K562 (cell line): ENCODE results near the gene CHAC1. TPM values are rescaled to one million over a fixed set of nuclear protein-coding genes. Genes with fewer than 3 reads are reported as not detected.

Experiments used
- ATAC-seq: fragments of 200-7000 bp; cut with Tn5 transposase; 3 replicates; pipeline ENCODE4 v1.9.1; 2020; ENCODE audit warnings: moderate library complexity
- BruUV-seq: library from RNA; stranded (reverse); fragments of 400-500 nt; replicated peaks from 2 replicates; lab custom pipeline; 2021; lab: Mats Ljungman, UMichigan
- CTCF ChIA-PET: fragments of 300-600 bp; formaldehyde crosslinking; extraction: SDS; loops from one replicate; lab custom pipeline; 2021; ENCODE audit warnings: low intra/inter-chr PET ratio; lab: Yijun Ruan, JAX
- POLR2A ChIA-PET: fragments of 300-600, 350-650 bp; sonication (Branson Sonifier 250); formaldehyde crosslinking; extraction: SDS; loops from one replicate; lab custom pipeline; 2021; ENCODE audit warnings: antibody characterized with exemption, inconsistent platforms; lab: Yijun Ruan, JAX
- DNase-seq, 4 experiments: peaks; one replicate each; pipeline versions ENCODE4 v3.0.0 to v3.0.0-alpha.2; 2011 to 2018; ENCODE audit warnings: low spot score in 3 of 4, mixed read lengths in 3 of 4; ENCODE audit errors: extremely low read depth in 1 of 4
- FAIRE-seq: peaks from 2 replicates; lab custom pipeline; 2011; peaks lifted over from hg19 to GRCh38; lab: Jason Lieb, UNC
- H2AFZ ChIP-seq: 2 replicates; pipeline ENCODE4 v1.6.0; 2011; ENCODE audit warnings: low read depth, low read length, control low read depth, inconsistent platforms
- H3K27ac ChIP-seq: fragments of 200-600 bp; 3 replicates; pipeline ENCODE4 v1.8.0; 2011; ENCODE audit warnings: low read depth, mild to moderate bottlenecking, control low read depth, inconsistent platforms, low read length, moderate library complexity, mixed read lengths; ENCODE audit errors: extremely low read depth
- H3K27me3 ChIP-seq, 2 experiments: fragments of 300-600 bp in 1 of 2; 2 replicates in 1 of 2; 3 replicates in 1 of 2; pipeline versions ENCODE4 v1.6.0 to v1.8.0; 2011; ENCODE audit warnings: inconsistent platforms in 2 of 2, low read length in 2 of 2, mild to moderate bottlenecking in 1 of 2, mixed read lengths in 1 of 2, moderate library complexity in 1 of 2; ENCODE audit not compliant: control insufficient read depth in 2 of 2, insufficient read depth in 2 of 2
- H3K36me3 ChIP-seq: fragments of 300-600 bp; 3 replicates; pipeline ENCODE4 v1.8.0; 2011; ENCODE audit warnings: mild to moderate bottlenecking, low read length, inconsistent platforms; ENCODE audit not compliant: control insufficient read depth, insufficient read depth
- H3K4me1 ChIP-seq, 2 experiments: fragments of 200-600 bp in 1 of 2; replicated peaks in 1 of 2; 2 replicates in 1 of 2; 3 replicates in 1 of 2; pipeline versions ENCODE4 v1.5.1 to v1.8.0; 2011; ENCODE audit warnings: inconsistent platforms in 2 of 2, low read length in 2 of 2, mild to moderate bottlenecking in 1 of 2, mixed read lengths in 1 of 2, moderate library complexity in 1 of 2; ENCODE audit not compliant: control insufficient read depth in 2 of 2, insufficient read depth in 2 of 2
- H3K4me2 ChIP-seq: 2 replicates; pipeline ENCODE4 v1.6.1; 2011; ENCODE audit warnings: low read length, control low read depth, inconsistent platforms, mixed read lengths; ENCODE audit not compliant: insufficient read depth
- H3K4me3 ChIP-seq: fragments of 200-600 bp; sonication (generic), shearing (Covaris generic); 2 replicates; pipeline ENCODE4 v1.5.1; 2016; ENCODE audit warnings: control low read depth, inconsistent platforms
- H3K79me2 ChIP-seq: fragments of 200-600 bp; 3 replicates; pipeline ENCODE4 v1.8.0; 2011; ENCODE audit warnings: low read length, inconsistent platforms; ENCODE audit not compliant: control insufficient read depth, insufficient read depth
- H3K9ac ChIP-seq, 2 experiments: 2 replicates each; pipeline versions ENCODE4 v1.6.0 to v1.6.1; 2011; ENCODE audit warnings: low read depth in 2 of 2, low read length in 2 of 2, control low read depth in 1 of 2, inconsistent platforms in 1 of 2, mild to moderate bottlenecking in 1 of 2, mixed read lengths in 1 of 2; ENCODE audit not compliant: insufficient read depth in 1 of 2
- H3K9me1 ChIP-seq: one replicate; pipeline ENCODE4 v1.6.0; 2011; ENCODE audit warnings: inconsistent platforms, mild to moderate bottlenecking, low read length, moderate library complexity; ENCODE audit not compliant: control insufficient read depth, insufficient read depth
- H3K9me3 ChIP-seq: replicated peaks from 2 replicates; pipeline ENCODE4 v1.5.1; 2011; ENCODE audit warnings: low read depth, low read length, inconsistent platforms; ENCODE audit not compliant: control insufficient read depth, insufficient read depth
- H4K20me1 ChIP-seq: replicated peaks from 2 replicates; pipeline ENCODE4 v1.6.1; 2011; ENCODE audit warnings: low read length, inconsistent platforms, mixed read lengths; ENCODE audit not compliant: control insufficient read depth, insufficient read depth
- EZH2 ChIP-seq: IDR thresholded peaks from 2 replicates; pipeline ENCODE4 v1.6.1; 2012; ENCODE audit warnings: low read depth, mild to moderate bottlenecking, inconsistent platforms, low read length, borderline replicate concordance
- KLF13 ChIP-seq: fragments of 450-650 bp; IDR thresholded peaks from 2 replicates; pipeline ENCODE4 v1.6.1; 2016; ENCODE audit warnings: missing genetic modification characterization, low read depth, mild to moderate bottlenecking, missing compliant biosample characterization, moderate library complexity, borderline replicate concordance
- MED1 ChIP-seq: sonication (generic); formaldehyde crosslinking; IDR thresholded peaks from 2 replicates; pipeline ENCODE4 v1.8.1; 2023; ENCODE audit warnings: missing genetic modification reagents, borderline replicate concordance
- NCOR1 ChIP-seq: fragments of 450-650 bp; IDR thresholded peaks from 2 replicates; pipeline ENCODE4 v1.6.1; 2016; ENCODE audit warnings: mild to moderate bottlenecking, moderate library complexity
- POLR2AphosphoS2 ChIP-seq: IDR thresholded peaks from 2 replicates; pipeline ENCODE4 v1.6.1; 2012; ENCODE audit warnings: low read length, improper control_type of control experiment
- ZNF764 ChIP-seq: fragments of 250-450 bp; sonication (Bioruptor Pico); IDR thresholded peaks from 2 replicates; pipeline ENCODE4 v1.4.0; 2020; ENCODE audit warnings: low read depth, mild to moderate bottlenecking, moderate library complexity
- WGBS: fragments of 100-300 bp; shearing (Covaris generic); methylation state at CpG from one replicate; pipeline ENCODE4 v1.1.6; 2016; ENCODE audit warnings: low coverage, mixed read lengths; ENCODE audit not compliant: insufficient coverage; ENCODE audit errors: missing lambda C conversion rate; 5-methylcytosine and 5-hydroxymethylcytosine counted together
- in situ Hi-C: fragments of 300-500 bp; cut with MboI; formaldehyde crosslinking; loops from 4 replicates; pipeline ENCODE4 v1.15.0; 2018; ENCODE audit warnings: inconsistent platforms, mixed read lengths
- intact Hi-C: fragments of 100-400 bp; cut with micrococcal nuclease; formaldehyde crosslinking; loops from 2 replicates; pipeline ENCODE4 v1.14.2; 2022
- polyA plus RNA-seq, 8 experiments: library from polyadenylated mRNA; depleted of rRNA in 4 of 8; stranded (reverse) in 5 of 8; unstranded in 3 of 8; fragments of >200 nt; fragmentation: Nextera tagmentation in 2 of 8; fragmentation: Illumina TruSeq in 1 of 8; extraction: Ambion mirVana in 2 of 8; extraction: Trizol in 1 of 8; gene quantifications; 2 replicates each; pipeline versions ENCODE4 v1.2.1 to v1.2.3, GENCODE V29; 2011 to 2014; ENCODE audit warnings: inconsistent platforms in 1 of 8, missing spikeins in 1 of 8
- total RNA-seq, 7 experiments: library from RNA; depleted of rRNA in 6 of 7; stranded (reverse); fragments of >200 nt in 6 of 7; fragmentation: Illumina TruSeq in 2 of 7; extraction: Trizol in 2 of 7; gene quantifications; 2 replicates each; pipeline versions ENCODE4 v1.2.1 to v1.2.3, GENCODE V29; 2011 to 2021; ENCODE audit warnings: low replicate concordance in 1 of 7
- TF ChIP-seq, protein P1 (sequence below): fragments of 250-450 bp; sonication (Bioruptor Pico); IDR thresholded peaks from 2 replicates; pipeline ENCODE4 v1.8.0; 2022; ENCODE audit warnings: inconsistent platforms, mild to moderate bottlenecking, moderate library complexity, borderline replicate concordance
- TF ChIP-seq, protein P2 (sequence below): fragments of 450-650 bp; IDR thresholded peaks from 2 replicates; pipeline ENCODE4 v1.6.1; 2017; ENCODE audit warnings: mild to moderate bottlenecking, moderate library complexity
- TF ChIP-seq, protein P3 (sequence below): fragments of 450-650 bp; conservative IDR thresholded peaks from 2 replicates; pipeline ENCODE4 v1.6.1; 2016; ENCODE audit warnings: missing genetic modification characterization, low read depth, mild to moderate bottlenecking, control low read depth, missing compliant biosample characterization
- TF ChIP-seq, protein P4 (sequence below), 2 experiments: fragments of 450-650 bp; formaldehyde crosslinking in 1 of 2; IDR thresholded peaks; 2 replicates each; pipeline versions ENCODE4 v1.4.0 to v1.6.1; 2014 to 2020; ENCODE audit warnings: mild to moderate bottlenecking in 2 of 2, borderline replicate concordance in 1 of 2, low read depth in 1 of 2

CHAC1 gene
- total and polyA plus RNA-seq, 9 of the 15 experiments (the other 6 are each of a cell fraction or from before 2014, with no cell fraction given) = 0.47 to 39.0 (median 7.5) TPM

DNA sequence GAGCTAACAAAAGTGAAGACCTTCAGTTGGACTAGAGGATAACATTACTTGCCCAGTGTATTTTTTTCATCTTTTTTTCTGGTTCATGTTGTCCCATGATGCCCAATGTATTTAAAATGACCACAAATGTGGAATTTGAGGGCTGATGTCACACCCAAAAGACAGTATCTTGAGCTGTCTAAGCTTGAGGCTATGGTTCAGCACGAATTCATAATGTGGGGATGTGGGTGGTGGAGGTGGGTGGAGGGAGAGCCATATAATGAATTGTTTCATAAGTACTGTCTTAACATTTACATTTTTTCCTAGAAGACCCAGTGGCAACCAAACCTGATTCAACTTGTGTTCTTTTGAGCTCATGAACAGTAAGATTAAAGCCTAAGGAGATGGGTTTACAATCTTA is 37.5 kb downstream of the CHAC1 start:
- H2AFZ ChIP-seq = no peak overlapping the region
- H3K27ac ChIP-seq = no peak overlapping the region
- ATAC-seq (no peak), DNase-seq (no peak), FAIRE-seq (no peak)
- H3K4me3 ChIP-seq = no peak overlapping the region
- H3K36me3 ChIP-seq = peaks cover 80% of the 10 kb centered on the region
- no peaks in the 10 kb centered on the region for H3K27me3 ChIP-seq
- no peaks in the 10 kb centered on the region for H3K9me3 ChIP-seq
- no peak overlapping the region for H3K9ac ChIP-seq
- ChIA-PET POLR2A (no interaction called here), CTCF (no interaction called here)
- H3K9me1 ChIP-seq = no peaks in the 10 kb centered on the region
- BruUV-seq = no TSS peak
- H3K4me1 ChIP-seq = no peaks in the 10 kb centered on the region
- H3K4me2 ChIP-seq = no peak overlapping the region
- no peaks in the 10 kb centered on the region for H4K20me1 ChIP-seq
- in situ Hi-C loops = no loop called here
- intact Hi-C loops = no loop called here
- H3K79me2 ChIP-seq = no peaks in the 10 kb centered on the region
- 0% methylated on average over 1 of the region's 1 CpG for WGBS
- TF ChIP-seq NCOR1 (no peak), EZH2 (no peak), POLR2AphosphoS2 (no peak), KLF13 (tag) (no peak), MED1 (CRISPR knock-in tag) (no peak), ZNF764 (CRISPR knock-in tag) (no peak)
- TF ChIP-seq, protein P1, sequence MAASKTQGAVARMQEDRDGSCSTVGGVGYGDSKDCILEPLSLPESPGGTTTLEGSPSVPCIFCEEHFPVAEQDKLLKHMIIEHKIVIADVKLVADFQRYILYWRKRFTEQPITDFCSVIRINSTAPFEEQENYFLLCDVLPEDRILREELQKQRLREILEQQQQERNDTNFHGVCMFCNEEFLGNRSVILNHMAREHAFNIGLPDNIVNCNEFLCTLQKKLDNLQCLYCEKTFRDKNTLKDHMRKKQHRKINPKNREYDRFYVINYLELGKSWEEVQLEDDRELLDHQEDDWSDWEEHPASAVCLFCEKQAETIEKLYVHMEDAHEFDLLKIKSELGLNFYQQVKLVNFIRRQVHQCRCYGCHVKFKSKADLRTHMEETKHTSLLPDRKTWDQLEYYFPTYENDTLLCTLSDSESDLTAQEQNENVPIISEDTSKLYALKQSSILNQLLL = no peak
- TF ChIP-seq, protein P2, sequence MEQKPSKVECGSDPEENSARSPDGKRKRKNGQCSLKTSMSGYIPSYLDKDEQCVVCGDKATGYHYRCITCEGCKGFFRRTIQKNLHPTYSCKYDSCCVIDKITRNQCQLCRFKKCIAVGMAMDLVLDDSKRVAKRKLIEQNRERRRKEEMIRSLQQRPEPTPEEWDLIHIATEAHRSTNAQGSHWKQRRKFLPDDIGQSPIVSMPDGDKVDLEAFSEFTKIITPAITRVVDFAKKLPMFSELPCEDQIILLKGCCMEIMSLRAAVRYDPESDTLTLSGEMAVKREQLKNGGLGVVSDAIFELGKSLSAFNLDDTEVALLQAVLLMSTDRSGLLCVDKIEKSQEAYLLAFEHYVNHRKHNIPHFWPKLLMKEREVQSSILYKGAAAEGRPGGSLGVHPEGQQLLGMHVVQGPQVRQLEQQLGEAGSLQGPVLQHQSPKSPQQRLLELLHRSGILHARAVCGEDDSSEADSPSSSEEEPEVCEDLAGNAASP = no peak
- TF ChIP-seq, protein P3, sequence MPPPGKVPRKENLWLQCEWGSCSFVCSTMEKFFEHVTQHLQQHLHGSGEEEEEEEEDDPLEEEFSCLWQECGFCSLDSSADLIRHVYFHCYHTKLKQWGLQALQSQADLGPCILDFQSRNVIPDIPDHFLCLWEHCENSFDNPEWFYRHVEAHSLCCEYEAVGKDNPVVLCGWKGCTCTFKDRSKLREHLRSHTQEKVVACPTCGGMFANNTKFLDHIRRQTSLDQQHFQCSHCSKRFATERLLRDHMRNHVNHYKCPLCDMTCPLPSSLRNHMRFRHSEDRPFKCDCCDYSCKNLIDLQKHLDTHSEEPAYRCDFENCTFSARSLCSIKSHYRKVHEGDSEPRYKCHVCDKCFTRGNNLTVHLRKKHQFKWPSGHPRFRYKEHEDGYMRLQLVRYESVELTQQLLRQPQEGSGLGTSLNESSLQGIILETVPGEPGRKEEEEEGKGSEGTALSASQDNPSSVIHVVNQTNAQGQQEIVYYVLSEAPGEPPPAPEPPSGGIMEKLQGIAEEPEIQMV (tag) = no peak
- TF ChIP-seq, protein P4, sequence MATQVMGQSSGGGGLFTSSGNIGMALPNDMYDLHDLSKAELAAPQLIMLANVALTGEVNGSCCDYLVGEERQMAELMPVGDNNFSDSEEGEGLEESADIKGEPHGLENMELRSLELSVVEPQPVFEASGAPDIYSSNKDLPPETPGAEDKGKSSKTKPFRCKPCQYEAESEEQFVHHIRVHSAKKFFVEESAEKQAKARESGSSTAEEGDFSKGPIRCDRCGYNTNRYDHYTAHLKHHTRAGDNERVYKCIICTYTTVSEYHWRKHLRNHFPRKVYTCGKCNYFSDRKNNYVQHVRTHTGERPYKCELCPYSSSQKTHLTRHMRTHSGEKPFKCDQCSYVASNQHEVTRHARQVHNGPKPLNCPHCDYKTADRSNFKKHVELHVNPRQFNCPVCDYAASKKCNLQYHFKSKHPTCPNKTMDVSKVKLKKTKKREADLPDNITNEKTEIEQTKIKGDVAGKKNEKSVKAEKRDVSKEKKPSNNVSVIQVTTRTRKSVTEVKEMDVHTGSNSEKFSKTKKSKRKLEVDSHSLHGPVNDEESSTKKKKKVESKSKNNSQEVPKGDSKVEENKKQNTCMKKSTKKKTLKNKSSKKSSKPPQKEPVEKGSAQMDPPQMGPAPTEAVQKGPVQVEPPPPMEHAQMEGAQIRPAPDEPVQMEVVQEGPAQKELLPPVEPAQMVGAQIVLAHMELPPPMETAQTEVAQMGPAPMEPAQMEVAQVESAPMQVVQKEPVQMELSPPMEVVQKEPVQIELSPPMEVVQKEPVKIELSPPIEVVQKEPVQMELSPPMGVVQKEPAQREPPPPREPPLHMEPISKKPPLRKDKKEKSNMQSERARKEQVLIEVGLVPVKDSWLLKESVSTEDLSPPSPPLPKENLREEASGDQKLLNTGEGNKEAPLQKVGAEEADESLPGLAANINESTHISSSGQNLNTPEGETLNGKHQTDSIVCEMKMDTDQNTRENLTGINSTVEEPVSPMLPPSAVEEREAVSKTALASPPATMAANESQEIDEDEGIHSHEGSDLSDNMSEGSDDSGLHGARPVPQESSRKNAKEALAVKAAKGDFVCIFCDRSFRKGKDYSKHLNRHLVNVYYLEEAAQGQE (IDR thresholded peaks at IDR 0.05; ENCODE audit: borderline replicate concordance) = no peak
- TF ChIP-seq, protein P4 (CRISPR knock-in tag; IDR thresholded peaks at IDR 0.05; ENCODE audit: low read depth) = no peak
